Fibroblast of lung (primary cell): ENCODE data around the gene SLC5A12.

Experiments
- EZH2 ChIP-seq: IDR thresholded peaks from 2 replicates; pipeline ENCODE4 v1.5.1; 2012; ENCODE audit warnings: low read length, control low read depth, mild to moderate bottlenecking; ENCODE audit errors: missing control alignments
- TF ChIP-seq, protein P1 (sequence below), 2 donors: IDR thresholded peaks in 1 of 2; conservative IDR thresholded peaks in 1 of 2; 1 replicate in 1 of 2; 2 replicates in 1 of 2; pipeline ENCODE4 v1.5.1; 2011 to 2012; ENCODE audit warnings: low read length in 2 of 2, control low read depth in 1 of 2, inconsistent platforms in 1 of 2, low read depth in 1 of 2, mild to moderate bottlenecking in 1 of 2

DNA sequence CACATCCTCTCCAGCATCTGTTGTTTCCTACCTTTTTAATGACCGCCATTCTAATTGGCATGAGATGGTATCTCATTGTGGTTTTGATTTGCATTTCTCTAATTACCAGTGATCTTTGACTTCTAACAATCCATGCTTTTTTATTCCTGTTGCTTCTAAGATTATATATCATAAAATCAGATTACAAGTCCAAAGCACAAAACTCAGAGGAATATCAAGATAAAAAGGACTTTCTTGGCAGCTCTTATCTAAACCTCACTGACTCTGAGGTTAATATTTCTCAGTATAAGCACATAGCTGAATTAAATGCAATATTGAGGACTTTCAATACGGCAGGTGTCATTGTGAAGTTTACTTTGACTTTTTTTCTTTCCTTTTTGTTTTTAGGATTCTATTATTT lies 11.4 kb downstream of the SLC5A12 start:
- TF ChIP-seq, protein P1, sequence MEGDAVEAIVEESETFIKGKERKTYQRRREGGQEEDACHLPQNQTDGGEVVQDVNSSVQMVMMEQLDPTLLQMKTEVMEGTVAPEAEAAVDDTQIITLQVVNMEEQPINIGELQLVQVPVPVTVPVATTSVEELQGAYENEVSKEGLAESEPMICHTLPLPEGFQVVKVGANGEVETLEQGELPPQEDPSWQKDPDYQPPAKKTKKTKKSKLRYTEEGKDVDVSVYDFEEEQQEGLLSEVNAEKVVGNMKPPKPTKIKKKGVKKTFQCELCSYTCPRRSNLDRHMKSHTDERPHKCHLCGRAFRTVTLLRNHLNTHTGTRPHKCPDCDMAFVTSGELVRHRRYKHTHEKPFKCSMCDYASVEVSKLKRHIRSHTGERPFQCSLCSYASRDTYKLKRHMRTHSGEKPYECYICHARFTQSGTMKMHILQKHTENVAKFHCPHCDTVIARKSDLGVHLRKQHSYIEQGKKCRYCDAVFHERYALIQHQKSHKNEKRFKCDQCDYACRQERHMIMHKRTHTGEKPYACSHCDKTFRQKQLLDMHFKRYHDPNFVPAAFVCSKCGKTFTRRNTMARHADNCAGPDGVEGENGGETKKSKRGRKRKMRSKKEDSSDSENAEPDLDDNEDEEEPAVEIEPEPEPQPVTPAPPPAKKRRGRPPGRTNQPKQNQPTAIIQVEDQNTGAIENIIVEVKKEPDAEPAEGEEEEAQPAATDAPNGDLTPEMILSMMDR (conservative IDR thresholded peaks at IDR 0.05 in 1 of 2, IDR thresholded peaks at IDR 0.05 in 1 of 2; ENCODE audit: low read depth in 1 of 2, low read length in 2 of 2), result no peak
- no peak for TF ChIP-seq EZH2
